HCT116 (cell line): ENCODE results near the gene HMX1. TPM values are rescaled to one million over a fixed set of nuclear protein-coding genes. Genes with fewer than 3 reads are reported as not detected.

Experiments used
- ATAC-seq: fragments of 200-7000 bp; cut with Tn5 transposase; 2 replicates; pipeline ENCODE4 v1.9.1; 2020; ENCODE audit warnings: mild to moderate bottlenecking, moderate library complexity
- BruUV-seq: library from RNA; stranded (reverse); fragments of 400-500 nt; replicated peaks from 2 replicates; lab custom pipeline; 2021; lab: Mats Ljungman, UMichigan
- CTCF ChIA-PET: fragments of 300-600 bp; sonication (Branson Sonifier 250); formaldehyde crosslinking; loops from one replicate; lab custom pipeline; 2021; ENCODE audit warnings: antibody characterized with exemption; lab: Charles Lee
- POLR2A ChIA-PET: fragments of 300-600, 350-600 bp; sonication (Branson Sonifier 250); formaldehyde crosslinking; loops from one replicate; lab custom pipeline; 2021; ENCODE audit warnings: antibody characterized with exemption; lab: Charles Lee
- RAD21 ChIA-PET, 2 experiments: fragments of 300-600 bp; sonication (Branson Sonifier 250); formaldehyde crosslinking; loops; one replicate each; lab custom pipeline; 2023; ENCODE audit warnings: low total read pairs in 2 of 2; ENCODE audit not compliant: uncharacterized antibody in 2 of 2, unreplicated experiment in 2 of 2, low non-redundant PET in 1 of 2; lab: Charles Lee
- DNase-seq: peaks from one replicate; pipeline ENCODE4 v3.0.0-alpha.2; 2010; ENCODE audit warnings: low read depth, low spot score
- H2AFZ ChIP-seq: fragments of 200-600 bp; shearing (Covaris generic), sonication (generic); 2 replicates; pipeline ENCODE4 v1.6.1; 2017; ENCODE audit warnings: low read depth, mixed run types, mixed read lengths, antibody characterized with exemption, low read length; ENCODE audit not compliant: poor library complexity, severe bottlenecking
- H3K27ac ChIP-seq: 2 replicates; pipeline ENCODE4 v1.5.1; 2012; ENCODE audit warnings: low read depth, low read length
- H3K27me3 ChIP-seq: fragments of 200-600 bp; sonication (generic); 2 replicates; pipeline ENCODE4 v1.6.1; 2016; ENCODE audit warnings: mixed run types, low read length, mixed read lengths; ENCODE audit not compliant: insufficient read depth
- H3K36me3 ChIP-seq, 2 experiments: fragments of 200-500 bp in 1 of 2; fragments of 200-600 bp in 1 of 2; sonication (Bioruptor generic) in 1 of 2; sonication (generic) in 1 of 2; 2 replicates each; pipeline versions ENCODE4 v1.5.1 to v1.6.1; 2014 to 2016; ENCODE audit warnings: low read length in 2 of 2, inconsistent platforms in 1 of 2, mixed read lengths in 1 of 2, mixed run types in 1 of 2; ENCODE audit not compliant: insufficient read depth in 2 of 2, control insufficient read depth in 1 of 2
- H3K4me1 ChIP-seq, 2 experiments: fragments of 200-600 bp in 1 of 2; sonication (generic) in 1 of 2; 2 replicates each; pipeline versions ENCODE4 v1.5.1 to v1.6.1; 2012 to 2017; ENCODE audit warnings: low read length in 2 of 2, inconsistent platforms in 1 of 2, mild to moderate bottlenecking in 1 of 2, mixed read lengths in 1 of 2, mixed run types in 1 of 2, moderate library complexity in 1 of 2; ENCODE audit not compliant: insufficient read depth in 2 of 2, control insufficient read depth in 1 of 2
- H3K4me2 ChIP-seq: fragments of 200-600 bp; sonication (generic); 2 replicates; pipeline ENCODE4 v1.6.1; 2017; ENCODE audit warnings: mixed run types, low read length, mixed read lengths
- H3K4me3 ChIP-seq, 2 experiments: fragments of 200-600 bp in 1 of 2; sonication (generic) in 1 of 2; replicated peaks in 1 of 2; 2 replicates each; pipeline ENCODE4 v1.5.1; 2011 to 2016; ENCODE audit warnings: low read length in 2 of 2, control low read depth in 1 of 2, low read depth in 1 of 2, mild to moderate bottlenecking in 1 of 2, mixed read lengths in 1 of 2, mixed run types in 1 of 2
- H3K79me2 ChIP-seq: fragments of 200-600 bp; sonication (generic); 2 replicates; pipeline ENCODE4 v1.6.1; 2017; ENCODE audit warnings: mild to moderate bottlenecking, mixed run types, low read length, moderate library complexity, mixed read lengths; ENCODE audit not compliant: insufficient read depth
- H3K9ac ChIP-seq: fragments of 200-600 bp; sonication (generic); 2 replicates; pipeline ENCODE4 v1.6.1; 2016; ENCODE audit warnings: low read length, mixed read lengths
- H3K9me2 ChIP-seq: fragments of 200-600 bp; sonication (generic), shearing (Covaris generic); 2 replicates; pipeline ENCODE4 v1.6.1; 2017; ENCODE audit warnings: mixed run types, mild to moderate bottlenecking, moderate library complexity; ENCODE audit not compliant: insufficient read depth
- H3K9me3 ChIP-seq, 2 experiments: fragments of 200-500 bp in 1 of 2; fragments of 200-600 bp in 1 of 2; sonication (Bioruptor generic) in 1 of 2; sonication (generic) in 1 of 2; 2 replicates each; pipeline ENCODE4 v1.6.1; 2014 to 2017; ENCODE audit warnings: low read length in 2 of 2, mixed read lengths in 2 of 2, inconsistent platforms in 1 of 2, low read depth in 1 of 2, mild to moderate bottlenecking in 1 of 2, mixed run types in 1 of 2, moderate library complexity in 1 of 2; ENCODE audit not compliant: control insufficient read depth in 1 of 2, insufficient read depth in 1 of 2
- H4K20me1 ChIP-seq: fragments of 200-600 bp; sonication (generic), shearing (Covaris generic); 2 replicates; pipeline ENCODE4 v1.6.1; 2017; ENCODE audit warnings: mixed run types, mild to moderate bottlenecking, moderate library complexity; ENCODE audit not compliant: insufficient read depth
- ATF3 ChIP-seq: IDR thresholded peaks from 2 replicates; pipeline ENCODE4 v1.6.1; 2012
- CEBPB ChIP-seq: IDR thresholded peaks from 2 replicates; pipeline ENCODE4 v1.6.1; 2012; ENCODE audit warnings: low read depth
- CTCF ChIP-seq, 3 experiments: fragments of 200-600 bp in 1 of 3; sonication (generic) in 1 of 3; IDR thresholded peaks in 2 of 3; conservative IDR thresholded peaks in 1 of 3; 2 replicates each; pipeline ENCODE4 v1.5.1; 2012 to 2017; ENCODE audit warnings: low read depth in 2 of 3, low read length in 2 of 3, antibody characterized with exemption in 1 of 3, borderline replicate concordance in 1 of 3, control low read depth in 1 of 3, mild to moderate bottlenecking in 1 of 3, mixed read lengths in 1 of 3, mixed run types in 1 of 3, moderate library complexity in 1 of 3; ENCODE audit not compliant: insufficient read depth in 1 of 3
- ELF1 ChIP-seq: IDR thresholded peaks from 2 replicates; pipeline ENCODE4 v1.6.1; 2012; ENCODE audit warnings: low read depth, borderline replicate concordance
- EZH2 ChIP-seq: fragments of 200-600 bp; sonication (generic); IDR thresholded peaks from 2 replicates; pipeline ENCODE4 v1.6.1; 2017; ENCODE audit warnings: antibody characterized with exemption, mixed run types
- FOSL1 ChIP-seq: IDR thresholded peaks from 2 replicates; pipeline ENCODE4 v1.6.1; 2012; ENCODE audit warnings: low read depth
- JUND ChIP-seq: IDR thresholded peaks from 2 replicates; pipeline ENCODE4 v1.6.1; 2012
- MAX ChIP-seq: IDR thresholded peaks from 2 replicates; pipeline ENCODE4 v1.6.1; 2012
- POLR2A ChIP-seq: IDR thresholded peaks from 2 replicates; pipeline ENCODE4 v1.7.0; 2011; ENCODE audit warnings: borderline replicate concordance; ENCODE audit not compliant: insufficient read depth, insufficient read length; ENCODE audit errors: extremely low read depth
- POLR2AphosphoS5 ChIP-seq: IDR thresholded peaks from 2 replicates; pipeline ENCODE4 v1.6.1; 2011; ENCODE audit warnings: mild to moderate bottlenecking, low read depth, low read length, moderate library complexity
- RAD21 ChIP-seq: IDR thresholded peaks from 2 replicates; pipeline ENCODE4 v1.6.1; 2012; ENCODE audit warnings: low read depth, mild to moderate bottlenecking
- SIN3A ChIP-seq: IDR thresholded peaks from 2 replicates; pipeline ENCODE4 v1.6.1; 2012; ENCODE audit warnings: low read depth
- SP1 ChIP-seq: IDR thresholded peaks from 2 replicates; pipeline ENCODE4 v1.6.1; 2012; ENCODE audit warnings: low read depth
- SRF ChIP-seq: IDR thresholded peaks from 2 replicates; pipeline ENCODE4 v1.6.1; 2012; ENCODE audit warnings: low read depth
- TCF7L2 ChIP-seq: IDR thresholded peaks from 2 replicates; pipeline ENCODE4 v1.7.0; 2011; ENCODE audit warnings: borderline replicate concordance, inconsistent platforms; ENCODE audit not compliant: insufficient read depth, insufficient read length; ENCODE audit errors: extremely low read depth
- YY1 ChIP-seq: IDR thresholded peaks from 2 replicates; pipeline ENCODE4 v1.6.1; 2011; ENCODE audit warnings: low read length, low read depth, moderate library complexity, mild to moderate bottlenecking; ENCODE audit not compliant: insufficient replicate concordance; ENCODE audit errors: extremely low read depth
- ZFX ChIP-seq: fragments of 450-650 bp; IDR thresholded peaks from 2 replicates; pipeline ENCODE4 v1.6.1; 2017
- ZNF274 ChIP-seq: fragments of 200-500 bp; sonication (Bioruptor generic); IDR thresholded peaks from 2 replicates; pipeline ENCODE4 v1.6.1; 2014; ENCODE audit warnings: mild to moderate bottlenecking, low read depth, low read length, inconsistent platforms
- intact Hi-C: fragments of 100-400 bp; cut with micrococcal nuclease; formaldehyde crosslinking; loops from 2 replicates; pipeline ENCODE4 v1.10.0; 2022
- total RNA-seq: library from RNA; stranded (reverse); gene quantifications from one replicate; pipeline ENCODE4 v1.2.1, GENCODE V29; 2021; ENCODE audit not compliant: unreplicated experiment

The HMX1 gene
- total RNA-seq, 1 experiment from 2014 or later: 0.39 TPM

GRCh38 chr4:8869002-8869897 is 2.4 kb downstream of the HMX1 start (continued):
- no peak for TF ChIP-seq POLR2A

- Histone ChIP-seq H3K27ac (no peak overlapping the region), H3K4me3 (no peak overlapping the region), H3K4me1 (no peaks in the 10 kb centered on the region), H4K20me1 (no peaks in the 10 kb centered on the region), H3K27me3 (no peaks in the 10 kb centered on the region), H3K36me3 (no peaks in the 10 kb centered on the region), H3K4me2 (no peak overlapping the region), H2AFZ (no peak overlapping the region), H3K9ac (no peak overlapping the region), H3K79me2 (no peaks in the 10 kb centered on the region), H3K9me2 (no peaks in the 10 kb centered on the region), H3K9me3 (no peaks in the 10 kb centered on the region)
- ATAC-seq (no peak), DNase-seq (no peak)
- RAD21 ChIA-PET: no interaction called here
- BruUV-seq: no TSS peak
- POLR2A ChIA-PET: no interaction called here
- no peak for TF ChIP-seq RAD21
- TF ChIP-seq SIN3A: no peak
- no peak for TF ChIP-seq ATF3
- TF ChIP-seq CEBPB: no peak
- TF ChIP-seq YY1: no peak
- no peak for TF ChIP-seq MAX
- TF ChIP-seq TCF7L2: no peak
- TF ChIP-seq SP1: no peak
- no peak for TF ChIP-seq POLR2AphosphoS5
- TF ChIP-seq JUND: no peak
- TF ChIP-seq SRF: no peak
- no peak for TF ChIP-seq ELF1
- no peak for TF ChIP-seq EZH2
- TF ChIP-seq ZFX: no peak
- TF ChIP-seq CTCF (IDR thresholded peaks at IDR 0.05 in 2 of 3, conservative IDR thresholded peaks at IDR 0.05 in 1 of 3; ENCODE audit: borderline replicate concordance in 1 of 3, insufficient read depth in 1 of 3, low read depth in 2 of 3, low read length in 2 of 3): no peak
- no peak for TF ChIP-seq FOSL1
- TF ChIP-seq ZNF274: no peak
- TF ChIP-seq POLR2A: no peak
- intact Hi-C loops: no loop called here
- CTCF ChIA-PET: no interaction called here
Observed at GRCh38 chr4:8868321-8869001, 3.2 kb downstream of the HMX1 start.
